Endothelial cell (in vitro differentiated cells): Measurements from ENCODE around the gene WDR43. TPM values are rescaled to one million over a fixed set of nuclear protein-coding genes. Genes with fewer than 3 reads are reported as not detected.
A peak's percentile ranks its signal among the peaks of the same experiment; 100 is the strongest.

ENCODE experiments used
- DNase-seq: peaks from one replicate; pipeline ENCODE4 v3.0.0; 2021; ENCODE audit warnings: low spot score
- H3K27ac Mint-ChIP-seq: one replicate; pipeline ENCODE4 v1.8.0; 2021; ENCODE audit warnings: mixed read lengths, inconsistent platforms; ENCODE audit not compliant: unreplicated experiment
- H3K27me3 Mint-ChIP-seq: one replicate; pipeline ENCODE4 v1.8.0; 2021; ENCODE audit warnings: mild to moderate bottlenecking, moderate library complexity, mixed read lengths, inconsistent platforms; ENCODE audit not compliant: unreplicated experiment
- H3K36me3 Mint-ChIP-seq: one replicate; pipeline ENCODE4 v1.8.0; 2021; ENCODE audit warnings: mild to moderate bottlenecking, low read depth, mixed read lengths, inconsistent platforms; ENCODE audit not compliant: unreplicated experiment
- H3K4me1 Mint-ChIP-seq: one replicate; pipeline ENCODE4 v1.8.0; 2021; ENCODE audit warnings: mild to moderate bottlenecking, mixed read lengths, inconsistent platforms; ENCODE audit not compliant: unreplicated experiment
- H3K4me3 Mint-ChIP-seq: one replicate; pipeline ENCODE4 v1.8.0; 2021; ENCODE audit warnings: mild to moderate bottlenecking, mixed read lengths, inconsistent platforms; ENCODE audit not compliant: unreplicated experiment
- H3K9me3 Mint-ChIP-seq: one replicate; pipeline ENCODE4 v1.8.0; 2021; ENCODE audit warnings: mixed read lengths, inconsistent platforms; ENCODE audit not compliant: unreplicated experiment
- total RNA-seq: library from RNA; stranded (reverse); fragmentation: NEBNext Ultra II Directional; extraction: Animal tissue kit (Norgen Biotek cat#: 25700); gene quantifications from one replicate; pipeline ENCODE4 v1.2.1, GENCODE V29; 2021; ENCODE audit not compliant: unreplicated experiment
- TF ChIP-seq, protein P1 (sequence below): fragments of 200-600 bp; sonication (generic); IDR thresholded peaks from one replicate; pipeline ENCODE4 v1.5.0; 2021; ENCODE audit warnings: antibody characterized with exemption; ENCODE audit not compliant: unreplicated experiment

Gene WDR43
- total RNA-seq, 1 donor from 2014 or later, result 33.5 TPM

DNA sequence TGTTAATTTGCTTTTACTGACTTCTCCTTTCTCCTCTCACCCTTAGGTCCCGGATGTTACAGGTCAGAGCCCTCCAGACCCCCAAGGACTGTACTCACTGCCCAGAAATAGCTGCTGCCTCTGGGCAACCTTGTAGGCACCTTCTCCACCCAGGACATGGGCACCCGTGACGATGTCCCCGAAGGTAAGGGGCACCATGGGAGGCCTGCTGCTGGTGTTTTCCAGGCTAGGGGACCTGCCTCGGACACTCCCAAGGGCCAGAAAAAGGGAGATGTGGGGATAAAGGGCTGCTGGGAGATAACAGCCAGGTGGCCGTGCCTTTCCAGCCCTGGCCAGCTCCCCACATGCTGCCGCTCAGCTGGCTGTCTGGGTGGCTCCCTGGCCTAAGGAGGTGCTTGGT is 100.2 kb downstream of the WDR43 start:
- Mint-ChIP-seq H3K4me3 (no peak overlapping the region), H3K36me3 (no peaks in the 10 kb centered on the region), H3K27me3 (peaks cover 8% of the 10 kb centered on the region), H3K27ac (no peak overlapping the region), H3K4me1 (no peaks in the 10 kb centered on the region), H3K9me3 (no peaks in the 10 kb centered on the region)
- no peak for DNase-seq
- TF ChIP-seq, protein P1, sequence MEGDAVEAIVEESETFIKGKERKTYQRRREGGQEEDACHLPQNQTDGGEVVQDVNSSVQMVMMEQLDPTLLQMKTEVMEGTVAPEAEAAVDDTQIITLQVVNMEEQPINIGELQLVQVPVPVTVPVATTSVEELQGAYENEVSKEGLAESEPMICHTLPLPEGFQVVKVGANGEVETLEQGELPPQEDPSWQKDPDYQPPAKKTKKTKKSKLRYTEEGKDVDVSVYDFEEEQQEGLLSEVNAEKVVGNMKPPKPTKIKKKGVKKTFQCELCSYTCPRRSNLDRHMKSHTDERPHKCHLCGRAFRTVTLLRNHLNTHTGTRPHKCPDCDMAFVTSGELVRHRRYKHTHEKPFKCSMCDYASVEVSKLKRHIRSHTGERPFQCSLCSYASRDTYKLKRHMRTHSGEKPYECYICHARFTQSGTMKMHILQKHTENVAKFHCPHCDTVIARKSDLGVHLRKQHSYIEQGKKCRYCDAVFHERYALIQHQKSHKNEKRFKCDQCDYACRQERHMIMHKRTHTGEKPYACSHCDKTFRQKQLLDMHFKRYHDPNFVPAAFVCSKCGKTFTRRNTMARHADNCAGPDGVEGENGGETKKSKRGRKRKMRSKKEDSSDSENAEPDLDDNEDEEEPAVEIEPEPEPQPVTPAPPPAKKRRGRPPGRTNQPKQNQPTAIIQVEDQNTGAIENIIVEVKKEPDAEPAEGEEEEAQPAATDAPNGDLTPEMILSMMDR, result no peak

DNA sequence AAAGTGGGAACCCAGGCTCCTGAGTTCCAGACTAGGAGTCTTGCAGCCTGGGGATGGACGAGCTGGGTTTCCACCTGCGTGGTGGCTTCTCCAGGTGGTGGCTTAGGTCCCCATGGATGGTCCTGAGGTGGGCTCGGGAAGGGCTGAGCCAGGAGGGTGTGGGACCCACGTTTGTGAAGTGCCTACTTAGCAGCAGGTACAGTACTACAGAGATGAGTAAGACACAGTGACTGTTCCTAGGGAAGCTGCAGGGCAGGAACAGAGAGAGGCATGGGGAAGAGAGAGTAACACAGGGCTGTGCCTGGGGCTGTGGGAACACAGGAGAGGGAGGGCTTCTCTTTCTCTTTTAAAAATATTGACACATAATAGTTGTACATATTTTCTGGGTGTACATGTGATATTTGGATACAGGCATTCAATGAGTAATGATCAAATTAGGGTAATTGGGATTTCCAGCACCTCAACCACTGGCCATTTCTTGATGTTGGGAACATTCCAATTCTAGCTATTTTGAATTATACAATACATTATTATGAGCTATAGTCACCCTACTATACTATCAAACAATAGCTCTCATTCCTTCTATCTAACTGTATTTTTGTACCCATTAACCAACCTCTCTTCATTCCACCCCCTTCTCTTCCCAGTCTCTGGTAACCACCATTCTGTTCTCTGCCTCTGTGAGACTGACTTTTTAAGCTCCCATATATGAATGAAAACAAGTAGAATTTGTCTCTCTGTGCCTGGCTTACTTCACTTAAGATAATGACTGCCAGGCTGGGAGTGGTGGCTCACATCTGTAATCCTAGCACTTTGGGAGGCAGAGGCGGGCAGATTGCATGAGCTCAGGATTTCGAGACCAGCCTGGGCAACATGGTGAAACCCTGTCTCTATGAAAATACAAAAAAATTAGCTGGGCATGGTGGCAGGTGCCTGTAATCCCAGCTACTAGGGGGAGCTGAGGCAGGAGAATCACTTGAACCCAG is 101.6 kb downstream of the WDR43 start:
- TF ChIP-seq, protein P1, result no peak
- no peak overlapping the region for H3K4me3 Mint-ChIP-seq
- DNase-seq, result no peak
- no peak overlapping the region for H3K27ac Mint-ChIP-seq
- H3K36me3 Mint-ChIP-seq, result no peaks in the 10 kb centered on the region
- H3K9me3 Mint-ChIP-seq, result no peaks in the 10 kb centered on the region
- peaks cover 7% of the 10 kb centered on the region for H3K27me3 Mint-ChIP-seq
- H3K4me1 Mint-ChIP-seq, result no peaks in the 10 kb centered on the region

DNA sequence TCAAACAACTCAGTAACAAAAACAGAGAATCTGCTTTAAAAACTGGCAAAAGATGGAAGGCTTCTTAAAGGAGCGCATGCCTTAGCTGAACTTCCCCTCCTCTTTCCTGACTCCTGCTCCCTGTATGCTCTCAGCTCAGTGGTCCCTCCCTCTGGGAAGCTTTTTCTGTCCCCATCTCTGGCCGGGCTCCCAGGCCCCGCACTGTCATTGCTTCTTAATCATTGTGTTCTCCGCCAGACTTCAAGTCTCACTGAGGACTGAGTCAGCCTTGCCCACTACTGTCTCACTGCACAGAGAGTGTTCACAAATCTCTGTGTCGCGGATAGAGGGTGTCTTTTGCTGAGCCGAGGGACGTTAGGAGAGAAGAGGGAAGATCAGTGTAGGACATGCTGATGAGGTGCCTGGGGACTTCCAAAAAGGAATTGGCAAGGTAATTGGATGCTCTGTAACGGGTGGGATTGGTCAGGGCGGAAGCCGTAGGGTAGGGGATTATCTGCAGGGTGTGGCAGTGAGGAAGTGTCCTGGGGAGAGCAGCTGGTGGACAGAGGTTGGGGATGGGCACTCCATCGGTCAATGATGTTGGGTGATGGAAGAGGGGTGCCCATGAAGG is 102.9 kb downstream of the WDR43 start:
- Mint-ChIP-seq H3K36me3 (no peaks in the 10 kb centered on the region), H3K9me3 (no peaks in the 10 kb centered on the region), H3K27ac (peak overlapping the region; percentile 0), H3K4me1 (no peaks in the 10 kb centered on the region), H3K27me3 (peaks cover 7% of the 10 kb centered on the region), H3K4me3 (no peak overlapping the region)
- no peak for DNase-seq
- TF ChIP-seq, protein P1, result no peak

Other genes starting within 250 kb of the WDR43 start
- gene PPP1CB, start 142.8 kb upstream of the WDR43 start, total RNA-seq, result 125 TPM
- 0.33 TPM for gene SPDYA, start 83.8 kb upstream of the WDR43 start, total RNA-seq
- 14.9 TPM for gene TRMT61B, start 24.4 kb upstream of the WDR43 start, total RNA-seq
- 0.23 TPM for gene TOGARAM2, start 86.6 kb downstream of the WDR43 start, total RNA-seq
- not detected for gene PCARE, start 179.9 kb downstream of the WDR43 start, total RNA-seq
- 0.46 TPM for gene CLIP4, start 220.7 kb downstream of the WDR43 start, total RNA-seq